Activated effector memory CD4-positive, alpha-beta T cell treated with anti-CD3 and anti-CD28 coated beads, Interleukin-2, amount 50 U/mL, for 16 hours (primary cell): ENCODE results near the gene GATA2.

Experiments
- DNase-seq: peaks from one replicate; pipeline ENCODE4 v3.0.0-alpha.2; 2020

Gene GATA2

GRCh38 chr3:128501431-128501830, 8.4 kb upstream of the GATA2 start:
- no peak for DNase-seq

- DNase-seq: no peak
Measured at GRCh38 chr3:128500556-128500955, 7.6 kb upstream of the GATA2 start.

GRCh38 chr3:128499724-128500275, 6.8 kb upstream of the GATA2 start:
- DNase-seq: no peak

GRCh38 chr3:128498901-128499530, 6.0 kb upstream of the GATA2 start:
- no peak for DNase-seq

GRCh38 chr3:128498127-128498626, 5.2 kb upstream of the GATA2 start:
- DNase-seq: no peak

- peak; percentile 88 for DNase-seq
Measured at GRCh38 chr3:128497305-128498126, 4.5 kb upstream of the GATA2 start.

- no peak for DNase-seq
Measured at GRCh38 chr3:128496602-128497304, 3.8 kb upstream of the GATA2 start.

GRCh38 chr3:128496019-128496601, 3.1 kb upstream of the GATA2 start:
- DNase-seq: no peak

GRCh38 chr3:128495435-128495970, 2.5 kb upstream of the GATA2 start:
- DNase-seq: no peak

- DNase-seq: no peak
Measured at GRCh38 chr3:128494367-128494650, 1.3 kb upstream of the GATA2 start.

GRCh38 chr3:128493570-128494366, 767 bp upstream of the GATA2 start:
- peak; percentile 61 for DNase-seq

GRCh38 chr3:128491941-128492670, 895 bp downstream of the GATA2 start:
- peak; percentile 63 for DNase-seq

GRCh38 chr3:128491691-128491940, 1.4 kb downstream of the GATA2 start:
- DNase-seq: no peak

- DNase-seq: peak; percentile 62
Measured at GRCh38 chr3:128490915-128491690, 1.9 kb downstream of the GATA2 start.

GRCh38 chr3:128490650-128490914, 2.4 kb downstream of the GATA2 start:
- no peak for DNase-seq

GRCh38 chr3:128489927-128490649, 2.9 kb downstream of the GATA2 start:
- peak; percentile 66 for DNase-seq

GRCh38 chr3:128489674-128489926, 3.4 kb downstream of the GATA2 start:
- DNase-seq: peak; percentile 60

GRCh38 chr3:128488991-128489673, 3.9 kb downstream of the GATA2 start:
- peak; percentile 70 for DNase-seq

- no peak for DNase-seq
Measured at GRCh38 chr3:128488636-128488990, 4.4 kb downstream of the GATA2 start.
